Measurements from ENCODE around the gene CERS6.
"Not testable (repeated sequence)": the region's sequence is repeated elsewhere in the genome, so short reads cannot be mapped to it uniquely, and the experiment has no call there.

CERS6 gene

GRCh38 chr2:168650139-168650538, 194.1 kb downstream of the CERS6 start:
- H3K4me2 ChIP-seq, result no peak overlapping the region
- H4K20me1 ChIP-seq, result 0 out of 2 replicates have a peak, but pooled peaks cover 7% of the 10 kb centered on the region
- H3K9ac ChIP-seq, result no peak overlapping the region
- peaks cover 11% of the 10 kb centered on the region for H3K36me3 ChIP-seq
- H3K27ac ChIP-seq, result no peak overlapping the region
- no peak for TF ChIP-seq Cebpa-rat (IDR thresholded peaks at IDR 0.05)
- peaks cover 22% of the 10 kb centered on the region for H3K4me1 ChIP-seq
- peaks cover 38% of the 10 kb centered on the region for H3K9me3 ChIP-seq
- H3K27me3 ChIP-seq, result no peaks in the 10 kb centered on the region
- no peak overlapping the region for H3K4me3 ChIP-seq

GRCh38 chr2:168650781-168651180, 194.7 kb downstream of the CERS6 start:
- H3K27ac ChIP-seq, result no peak overlapping the region
- no peak for TF ChIP-seq Cebpa-rat (IDR thresholded peaks at IDR 0.05)

GRCh38 chr2:168652997-168653921, 197.2 kb downstream of the CERS6 start:
- H4K20me1 ChIP-seq, result 0 out of 2 replicates have a peak, but pooled peaks cover 7% of the 10 kb centered on the region
- H3K27ac ChIP-seq, result no peak overlapping the region
- TF ChIP-seq Cebpa-rat (IDR thresholded peaks at IDR 0.05), result no peak
- no peak overlapping the region for H3K9ac ChIP-seq
- peaks cover 14% of the 10 kb centered on the region for H3K4me1 ChIP-seq
- H3K4me3 ChIP-seq, result no peak overlapping the region
- H3K36me3 ChIP-seq, result peaks cover 28% of the 10 kb centered on the region
- no peaks in the 10 kb centered on the region for H3K27me3 ChIP-seq
- peaks cover 24% of the 10 kb centered on the region for H3K9me3 ChIP-seq
- H3K4me2 ChIP-seq, result no peak overlapping the region

More at GRCh38 chr2:168650781-168651180, 194.7 kb downstream of the CERS6 start:
- 0 out of 2 replicates have a peak, but pooled peaks cover 7% of the 10 kb centered on the region for H4K20me1 ChIP-seq
- no peak overlapping the region for H3K4me2 ChIP-seq
- H3K27me3 ChIP-seq, result no peaks in the 10 kb centered on the region
- H3K4me1 ChIP-seq, result peaks cover 22% of the 10 kb centered on the region
- H3K9me3 ChIP-seq, result peaks cover 40% of the 10 kb centered on the region
- H3K4me3 ChIP-seq, result no peak overlapping the region
- no peak overlapping the region for H3K9ac ChIP-seq
- H3K36me3 ChIP-seq, result peaks cover 17% of the 10 kb centered on the region

- Histone ChIP-seq H3K9me3 (peaks cover 24% of the 10 kb centered on the region), H3K4me1 (peaks cover 4% of the 10 kb centered on the region; the same call in 1 of the 2 replicates), H3K4me3 (no peak overlapping the region), H3K4me2 (no peak overlapping the region), H3K9ac (no peak overlapping the region), H3K36me3 (peaks cover 28% of the 10 kb centered on the region), H3K27me3 (no peaks in the 10 kb centered on the region), H4K20me1 (no peaks in the 10 kb centered on the region), H3K27ac (no peak overlapping the region)
- TF ChIP-seq Cebpa-rat (IDR thresholded peaks at IDR 0.05), result no peak
These were observed 198.6 kb downstream of the CERS6 start for GRCh38 chr2:168654705-168655104.

- no peak overlapping the region for H3K4me2 ChIP-seq
- peaks cover 4% of the 10 kb centered on the region; the same call in 1 of the 2 replicates for H3K4me1 ChIP-seq
- H3K4me3 ChIP-seq, result no peak overlapping the region
- H3K36me3 ChIP-seq, result peaks cover 28% of the 10 kb centered on the region
- no peaks in the 10 kb centered on the region for H4K20me1 ChIP-seq
- no peak for TF ChIP-seq Cebpa-rat (IDR thresholded peaks at IDR 0.05)
- peaks cover 24% of the 10 kb centered on the region for H3K9me3 ChIP-seq
- H3K27ac ChIP-seq, result no peak overlapping the region
- no peak overlapping the region for H3K9ac ChIP-seq
- no peaks in the 10 kb centered on the region for H3K27me3 ChIP-seq
These were observed 199.1 kb downstream of the CERS6 start for GRCh38 chr2:168655207-168655606.

GRCh38 chr2:168657378-168657777, 201.3 kb downstream of the CERS6 start:
- H3K4me2 ChIP-seq, H3K27me3 ChIP-seq, H4K20me1 ChIP-seq, H3K9ac ChIP-seq, H3K4me1 ChIP-seq, H3K27ac ChIP-seq, H3K4me3 ChIP-seq: not testable (repeated sequence)
- peaks cover 21% of the 10 kb centered on the region for H3K9me3 ChIP-seq
- peaks cover 28% of the 10 kb centered on the region for H3K36me3 ChIP-seq

- Histone ChIP-seq H3K36me3 (peaks cover 28% of the 10 kb centered on the region), H3K27me3 (no peaks in the 10 kb centered on the region), H3K27ac (no peak overlapping the region), H4K20me1 (no peaks in the 10 kb centered on the region), H3K9me3 (peaks cover 21% of the 10 kb centered on the region), H3K4me3 (no peak overlapping the region), H3K4me1 (no peaks in the 10 kb centered on the region), H3K9ac (no peak overlapping the region), H3K4me2 (no peak overlapping the region)
- no peak for TF ChIP-seq Cebpa-rat (IDR thresholded peaks at IDR 0.05)
These were observed 202.6 kb downstream of the CERS6 start for GRCh38 chr2:168658706-168659105.

- no peak for TF ChIP-seq Cebpa-rat (IDR thresholded peaks at IDR 0.05)
- H3K9me3 ChIP-seq, result no peaks in the 10 kb centered on the region
- no peak overlapping the region for H3K27ac ChIP-seq
- H3K27me3 ChIP-seq, result no peaks in the 10 kb centered on the region
- peaks cover 11% of the 10 kb centered on the region; the same call in 1 of the 2 replicates for H3K36me3 ChIP-seq
- H4K20me1 ChIP-seq, result no peaks in the 10 kb centered on the region
- no peaks in the 10 kb centered on the region for H3K4me1 ChIP-seq
- H3K4me3 ChIP-seq, result no peak overlapping the region
- H3K9ac ChIP-seq, result no peak overlapping the region
- no peak overlapping the region for H3K4me2 ChIP-seq
These were observed 205.1 kb downstream of the CERS6 start for GRCh38 chr2:168660870-168661862.

- no peak for TF ChIP-seq Cebpa-rat (IDR thresholded peaks at IDR 0.05)
- H3K27ac ChIP-seq, result no peak overlapping the region
- H3K27me3 ChIP-seq, result no peaks in the 10 kb centered on the region
- H3K4me1 ChIP-seq, result no peaks in the 10 kb centered on the region
- H3K4me3 ChIP-seq, result no peak overlapping the region
- H3K36me3 ChIP-seq, result 0 out of 2 replicates have a peak, but pooled peaks cover 10% of the 10 kb centered on the region
- H3K9ac ChIP-seq, result no peak overlapping the region
- no peak overlapping the region for H3K4me2 ChIP-seq
- no peaks in the 10 kb centered on the region for H3K9me3 ChIP-seq
- no peaks in the 10 kb centered on the region for H4K20me1 ChIP-seq
These were observed 205.8 kb downstream of the CERS6 start for GRCh38 chr2:168661863-168662256.
